Adipocyte (in vitro differentiated cells): ENCODE measurements around the gene TMEM120A.

Source experiments
- DNase-seq: peaks from one replicate; pipeline ENCODE4 v3.0.0-alpha.2; 2015; ENCODE audit warnings: low read depth
- H3K27me3 ChIP-seq: replicated peaks from 2 replicates; pipeline ENCODE4 v1.7.0; 2013; ENCODE audit warnings: mild to moderate bottlenecking, low read length, moderate library complexity; ENCODE audit not compliant: control insufficient read depth, insufficient read depth
- H3K36me3 ChIP-seq: 2 replicates; pipeline ENCODE4 v1.7.0; 2013; ENCODE audit warnings: low read length, mild to moderate bottlenecking, moderate library complexity; ENCODE audit not compliant: control insufficient read depth, insufficient read depth, severe bottlenecking
- H3K4me1 ChIP-seq: 2 replicates; pipeline ENCODE4 v1.7.0; 2013; ENCODE audit warnings: mild to moderate bottlenecking, low read length, moderate library complexity; ENCODE audit not compliant: control insufficient read depth, insufficient read depth
- H3K4me3 ChIP-seq: 2 replicates; pipeline ENCODE4 v1.7.0; 2013; ENCODE audit warnings: mild to moderate bottlenecking, low read length, moderate library complexity
- H3K9ac ChIP-seq: 2 replicates; pipeline ENCODE4 v1.7.0; 2013; ENCODE audit warnings: mild to moderate bottlenecking, low read length, moderate library complexity
- H3K9me3 ChIP-seq: 2 replicates; pipeline ENCODE4 v1.7.0; 2013; ENCODE audit warnings: mild to moderate bottlenecking, low read length, moderate library complexity; ENCODE audit not compliant: control insufficient read depth

TMEM120A gene

DNA sequence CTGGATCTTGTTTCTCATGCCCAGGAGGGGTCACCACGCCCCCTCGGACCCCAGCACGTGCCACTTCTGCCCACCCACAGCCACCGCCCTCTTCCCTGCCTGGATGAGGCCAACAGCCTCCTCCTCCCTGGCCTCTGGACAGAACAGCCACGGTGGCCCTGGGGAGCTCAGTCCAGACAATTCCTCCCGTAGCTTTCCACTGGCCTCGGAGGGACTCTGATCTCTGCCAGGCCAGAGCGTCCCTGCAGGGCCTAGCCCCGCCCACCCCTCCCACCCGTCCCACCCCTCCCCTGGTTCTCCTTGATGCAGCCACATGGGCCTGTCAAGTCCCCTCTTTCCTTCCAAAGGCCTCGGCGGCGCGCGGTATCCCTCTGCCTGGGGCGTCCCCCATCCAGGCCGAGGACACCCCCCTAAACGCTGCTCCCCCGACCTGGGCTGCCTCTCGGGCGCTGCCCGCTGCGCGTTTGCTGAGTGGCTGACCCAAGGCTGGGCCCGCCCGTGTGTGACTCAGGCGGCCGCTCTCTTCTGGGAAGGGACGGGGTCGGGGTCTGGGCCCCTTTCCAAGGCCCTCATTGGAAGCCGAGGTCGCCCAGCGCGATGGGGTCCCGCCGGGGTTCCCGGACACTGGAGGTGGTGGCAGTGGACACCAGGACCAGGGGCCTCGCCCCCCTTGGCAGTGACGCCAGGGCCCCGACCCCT is 557 bp downstream of the TMEM120A start:
- peaks cover 39% of the 10 kb centered on the region for H3K4me1 ChIP-seq
- no peaks in the 10 kb centered on the region for H3K9me3 ChIP-seq
- no peaks in the 10 kb centered on the region for H3K27me3 ChIP-seq
- DNase-seq: peak; percentile 78
- H3K36me3 ChIP-seq: peaks cover 8% of the 10 kb centered on the region
- H3K9ac ChIP-seq: peak overlapping the region; percentile 93
- peak overlapping the region; percentile 87 for H3K4me3 ChIP-seq

DNA sequence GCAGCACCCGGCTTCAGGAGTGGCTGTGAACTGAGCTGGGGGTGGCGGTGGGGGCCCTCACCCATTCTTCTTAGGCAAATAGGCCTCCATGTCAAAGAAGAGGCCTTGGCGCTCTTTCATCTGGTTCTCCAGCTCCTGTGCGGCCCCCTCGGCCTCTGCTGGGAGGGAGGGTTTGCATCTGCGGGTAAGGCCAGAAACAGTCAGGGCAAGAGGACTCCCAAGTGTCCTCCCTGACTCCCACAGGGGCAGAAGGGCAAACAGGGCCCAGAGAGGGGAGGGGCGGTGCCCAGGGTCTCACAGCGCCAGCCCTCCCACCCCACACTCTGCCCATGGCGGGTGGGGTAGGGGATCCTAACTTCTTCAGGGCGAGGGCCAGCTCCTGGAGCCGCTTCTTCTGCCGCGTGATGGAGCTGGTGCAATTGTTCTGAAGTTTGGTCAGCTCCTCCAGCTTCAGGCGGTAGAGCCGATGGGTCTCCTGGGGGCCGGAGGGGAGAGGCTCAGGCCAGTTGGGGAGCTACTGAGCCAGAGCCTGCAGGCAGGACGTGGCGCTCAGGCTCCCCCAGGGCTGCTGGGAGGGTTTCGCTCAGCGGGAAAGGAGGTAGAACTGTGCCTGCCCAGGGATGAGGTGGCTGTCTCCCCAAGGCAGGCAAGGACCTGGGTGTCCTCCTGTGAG is 2.2 kb downstream of the TMEM120A start:
- no peak for DNase-seq
- Histone ChIP-seq H3K27me3 (no peaks in the 10 kb centered on the region), H3K9me3 (no peaks in the 10 kb centered on the region), H3K9ac (peak overlapping the region; percentile 7), H3K36me3 (peaks cover 15% of the 10 kb centered on the region), H3K4me1 (peaks cover 39% of the 10 kb centered on the region), H3K4me3 (no peak overlapping the region)

DNA sequence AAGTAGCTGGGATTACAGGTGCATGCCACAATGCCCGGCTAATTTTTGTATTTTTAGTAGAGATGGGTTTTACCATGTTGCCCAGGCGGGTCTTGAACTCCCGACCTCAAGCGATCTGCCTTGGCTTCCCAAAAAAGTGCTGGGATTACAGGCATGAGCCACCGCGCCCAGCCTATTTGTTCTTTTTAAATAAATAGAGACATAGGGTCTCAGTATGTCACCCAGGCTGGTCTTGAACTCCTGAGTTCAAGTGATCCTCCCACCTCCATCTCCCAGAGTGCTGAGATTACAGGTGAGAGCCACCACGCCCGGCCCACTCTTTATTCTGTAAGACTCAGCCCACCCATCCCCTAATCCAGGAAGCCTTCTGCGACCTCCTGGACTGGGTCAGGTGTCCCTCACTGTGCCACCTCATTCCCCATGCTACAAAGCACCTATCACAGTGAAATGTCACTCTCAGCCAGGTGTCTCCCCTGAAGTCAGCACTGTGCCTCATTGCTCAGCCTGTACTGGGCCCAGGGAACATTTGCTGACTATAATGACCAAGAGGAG is 2.8 kb downstream of the TMEM120A start:
- peaks cover 39% of the 10 kb centered on the region for H3K4me1 ChIP-seq
- H3K9me3 ChIP-seq: no peaks in the 10 kb centered on the region
- H3K36me3 ChIP-seq: peaks cover 21% of the 10 kb centered on the region
- H3K4me3 ChIP-seq: no peak overlapping the region
- no peak for DNase-seq
- peak overlapping the region; percentile 7 for H3K9ac ChIP-seq
- no peaks in the 10 kb centered on the region for H3K27me3 ChIP-seq

DNA sequence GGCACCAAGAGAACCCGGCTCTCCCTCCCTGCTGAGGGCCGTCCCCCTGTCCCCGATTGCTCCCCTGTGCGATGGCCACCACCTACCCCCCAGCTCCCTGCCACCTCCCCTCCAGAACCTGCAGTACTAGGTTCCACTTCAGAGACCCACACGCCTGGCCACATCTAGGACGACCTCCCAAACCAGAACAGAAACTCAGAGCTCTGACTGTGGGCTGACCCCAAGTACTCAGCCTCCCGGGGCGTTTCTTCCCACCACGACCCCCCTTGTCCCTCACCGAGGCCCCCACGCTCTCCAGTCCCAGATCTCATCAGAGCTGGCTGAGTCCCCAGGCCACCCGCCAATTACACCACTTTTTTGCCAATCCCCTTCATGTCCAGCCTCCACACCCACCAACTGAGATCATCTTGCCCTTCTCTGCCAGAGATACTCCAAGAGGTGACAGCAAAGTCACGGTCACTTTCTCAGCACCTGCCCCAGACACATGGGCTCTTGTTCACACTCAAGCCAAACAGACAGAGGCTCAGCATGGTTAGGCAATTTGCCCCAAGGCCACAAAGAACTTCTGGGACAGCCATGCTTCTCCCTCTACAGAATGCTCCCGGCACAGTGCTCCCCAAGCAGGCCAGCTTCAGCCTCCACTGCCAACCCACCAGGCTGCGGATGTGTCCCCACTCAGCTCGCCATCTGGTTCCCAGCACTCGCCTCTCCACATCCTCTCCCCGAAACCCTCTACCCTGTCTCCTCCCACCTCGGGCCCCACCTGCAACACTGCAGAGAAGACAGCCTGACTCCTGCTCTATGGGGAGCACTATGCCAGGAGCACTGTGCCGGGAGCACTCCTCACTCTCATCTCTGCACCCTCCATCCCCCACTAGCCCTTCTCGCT is 4.7 kb downstream of the TMEM120A start:
- Histone ChIP-seq H3K4me1 (peaks cover 35% of the 10 kb centered on the region), H3K36me3 (peaks cover 33% of the 10 kb centered on the region), H3K9me3 (no peaks in the 10 kb centered on the region), H3K4me3 (no peak overlapping the region), H3K9ac (peak overlapping the region; percentile 15), H3K27me3 (no peaks in the 10 kb centered on the region)
- DNase-seq: no peak

GRCh38 chr7:75988568-75989499 is 5.6 kb downstream of the TMEM120A start:
- no peak for DNase-seq
- Histone ChIP-seq H3K9ac (no peak overlapping the region), H3K4me3 (no peak overlapping the region), H3K4me1 (peaks cover 33% of the 10 kb centered on the region), H3K36me3 (peaks cover 42% of the 10 kb centered on the region), H3K27me3 (no peaks in the 10 kb centered on the region), H3K9me3 (no peaks in the 10 kb centered on the region)

DNA sequence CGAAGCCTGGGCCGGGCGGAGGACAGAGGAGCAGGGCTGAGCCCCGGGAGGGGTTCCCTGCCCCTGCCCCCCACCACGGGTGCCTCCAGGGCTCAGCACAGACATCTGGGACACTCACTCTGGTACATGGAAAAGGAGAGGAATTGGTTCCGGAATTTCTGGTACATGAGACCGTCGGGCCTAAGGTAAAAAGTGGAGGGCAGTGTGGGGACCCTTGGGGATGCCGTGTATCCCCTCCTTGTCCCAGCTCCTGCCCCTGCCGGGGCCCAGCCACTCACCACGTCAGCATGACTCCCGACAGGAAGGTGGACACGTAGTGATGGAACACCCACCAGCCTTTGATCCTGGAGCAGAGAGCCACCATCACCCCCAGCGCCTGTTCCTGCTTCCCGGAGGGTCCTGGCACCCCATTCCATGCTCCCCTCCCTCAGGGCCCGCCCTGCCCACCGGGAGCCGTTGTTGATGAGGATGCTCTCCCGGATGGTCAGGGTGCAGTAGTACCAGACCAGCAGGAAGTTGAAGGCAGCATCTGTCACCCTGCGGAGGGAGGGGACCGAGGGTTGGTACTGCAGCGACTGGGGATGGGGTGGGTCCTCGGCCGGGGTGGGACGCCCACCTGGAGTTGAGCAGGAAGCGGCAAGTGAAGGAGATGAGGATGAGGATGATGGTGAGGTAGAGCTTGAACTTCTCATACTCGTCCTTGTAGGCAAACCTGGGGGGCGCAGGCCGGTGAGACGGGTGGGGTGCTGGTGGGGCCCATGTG is 6.4 kb downstream of the TMEM120A start:
- Histone ChIP-seq H3K4me1 (peaks cover 27% of the 10 kb centered on the region), H3K27me3 (no peaks in the 10 kb centered on the region), H3K9me3 (no peaks in the 10 kb centered on the region), H3K4me3 (no peak overlapping the region), H3K9ac (no peak overlapping the region), H3K36me3 (peaks cover 51% of the 10 kb centered on the region)
- DNase-seq: no peak

DNA sequence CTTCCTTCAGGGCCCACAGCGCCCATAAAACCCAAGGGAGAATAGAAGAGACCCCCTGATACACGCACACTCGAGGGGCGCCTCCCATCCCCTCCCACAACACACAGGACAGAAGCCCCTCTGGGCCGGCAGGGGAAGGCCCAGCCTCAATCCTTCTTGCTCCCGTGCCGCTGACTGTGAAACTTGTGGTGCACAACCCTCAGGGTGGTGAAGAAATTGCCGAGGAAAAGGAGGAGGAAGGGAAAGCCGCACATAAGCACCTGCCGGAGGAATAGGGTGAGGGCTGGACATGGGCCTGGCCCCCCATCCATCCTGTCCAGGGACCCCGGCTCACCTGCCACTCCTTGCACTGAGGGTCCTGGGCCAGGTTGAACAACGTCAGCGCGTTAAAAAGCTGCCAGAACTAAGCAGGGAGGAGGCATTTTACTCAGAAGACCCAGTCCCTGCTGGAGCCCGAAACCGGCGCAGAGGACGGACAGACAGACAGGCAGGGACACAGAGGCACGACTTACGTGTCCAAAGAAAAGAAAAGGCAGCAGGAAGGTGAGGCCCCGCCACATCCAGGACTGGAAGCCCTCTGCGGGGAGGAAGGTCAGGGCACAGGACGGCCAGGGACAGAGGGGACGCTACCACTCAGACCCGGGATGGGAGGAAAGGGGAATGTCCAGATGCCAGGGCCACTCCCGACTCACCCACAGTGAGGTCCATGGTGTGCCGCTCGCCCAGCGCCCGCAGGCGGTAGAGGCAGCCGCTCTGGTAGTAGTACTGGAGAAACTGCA is 7.2 kb downstream of the TMEM120A start:
- Histone ChIP-seq H3K9me3 (no peaks in the 10 kb centered on the region), H3K4me3 (no peak overlapping the region), H3K4me1 (peaks cover 19% of the 10 kb centered on the region), H3K9ac (no peak overlapping the region), H3K36me3 (peaks cover 59% of the 10 kb centered on the region), H3K27me3 (no peaks in the 10 kb centered on the region)
- DNase-seq: no peak

DNA sequence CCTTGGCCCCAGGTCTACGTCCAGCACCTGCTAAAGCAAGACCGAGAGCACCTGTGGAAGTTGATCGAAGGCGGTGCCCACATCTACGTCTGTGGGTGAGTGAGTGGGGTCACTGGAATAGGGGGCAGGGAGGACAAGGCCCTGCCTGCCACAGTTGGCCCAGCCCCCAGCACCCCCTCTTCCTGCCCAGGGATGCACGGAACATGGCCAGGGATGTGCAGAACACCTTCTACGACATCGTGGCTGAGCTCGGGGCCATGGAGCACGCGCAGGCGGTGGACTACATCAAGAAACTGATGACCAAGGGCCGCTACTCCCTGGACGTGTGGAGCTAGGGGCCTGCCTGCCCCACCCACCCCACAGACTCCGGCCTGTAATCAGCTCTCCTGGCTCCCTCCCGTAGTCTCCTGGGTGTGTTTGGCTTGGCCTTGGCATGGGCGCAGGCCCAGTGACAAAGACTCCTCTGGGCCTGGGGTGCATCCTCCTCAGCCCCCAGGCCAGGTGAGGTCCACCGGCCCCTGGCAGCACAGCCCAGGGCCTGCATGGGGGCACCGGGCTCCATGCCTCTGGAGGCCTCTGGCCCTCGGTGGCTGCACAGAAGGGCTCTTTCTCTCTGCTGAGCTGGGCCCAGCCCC is 8.1 kb downstream of the TMEM120A start:
- H3K9ac ChIP-seq: no peak overlapping the region
- H3K36me3 ChIP-seq: peaks cover 68% of the 10 kb centered on the region
- H3K27me3 ChIP-seq: no peaks in the 10 kb centered on the region
- H3K4me1 ChIP-seq: peaks cover 14% of the 10 kb centered on the region
- H3K9me3 ChIP-seq: no peaks in the 10 kb centered on the region
- H3K4me3 ChIP-seq: no peak overlapping the region
- no peak for DNase-seq

DNA sequence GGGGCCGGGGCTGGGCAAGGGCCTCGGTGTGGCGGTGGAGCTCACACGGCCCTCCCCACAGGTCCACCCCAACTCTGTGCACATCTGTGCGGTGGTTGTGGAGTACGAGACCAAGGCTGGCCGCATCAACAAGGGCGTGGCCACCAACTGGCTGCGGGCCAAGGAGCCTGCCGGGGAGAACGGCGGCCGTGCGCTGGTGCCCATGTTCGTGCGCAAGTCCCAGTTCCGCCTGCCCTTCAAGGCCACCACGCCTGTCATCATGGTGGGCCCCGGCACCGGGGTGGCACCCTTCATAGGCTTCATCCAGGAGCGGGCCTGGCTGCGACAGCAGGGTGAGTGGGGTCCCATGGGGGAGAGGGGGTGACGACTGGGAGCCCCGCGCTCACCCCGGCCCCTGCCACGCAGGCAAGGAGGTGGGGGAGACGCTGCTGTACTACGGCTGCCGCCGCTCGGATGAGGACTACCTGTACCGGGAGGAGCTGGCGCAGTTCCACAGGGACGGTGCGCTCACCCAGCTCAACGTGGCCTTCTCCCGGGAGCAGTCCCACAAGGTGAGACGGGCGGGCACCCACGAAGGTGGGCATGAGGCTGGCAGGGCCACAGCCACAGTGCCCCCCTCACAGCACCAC is 8.8 kb downstream of the TMEM120A start:
- Histone ChIP-seq H3K36me3 (peaks cover 74% of the 10 kb centered on the region), H3K27me3 (no peaks in the 10 kb centered on the region), H3K4me3 (no peak overlapping the region), H3K9ac (no peak overlapping the region), H3K9me3 (no peaks in the 10 kb centered on the region), H3K4me1 (peaks cover 14% of the 10 kb centered on the region)
- no peak for DNase-seq
